Mesenchymal stem cell (in vitro differentiated cells and primary cell): ENCODE results near the gene SCYGR6.

Experiments
- DNase-seq: peaks from one replicate; pipeline ENCODE4 v3.0.0-alpha.2; 2013
- H2AFZ ChIP-seq: one replicate; pipeline ENCODE4 v1.6.1; 2013; ENCODE audit warnings: low read depth, mild to moderate bottlenecking, control low read depth, inconsistent platforms, low read length, moderate library complexity
- H2AK5ac ChIP-seq: 2 replicates; pipeline ENCODE4 v1.6.1; 2013; ENCODE audit warnings: low read length, moderate library complexity, mild to moderate bottlenecking, inconsistent platforms; ENCODE audit not compliant: severe bottlenecking
- H2BK120ac ChIP-seq: one replicate; pipeline ENCODE4 v1.6.1; 2013; ENCODE audit warnings: low read depth, mild to moderate bottlenecking, inconsistent platforms, low read length, moderate library complexity
- H2BK12ac ChIP-seq, 2 experiments: one replicate each; pipeline ENCODE4 v1.6.1; 2013; ENCODE audit warnings: inconsistent platforms in 2 of 2, low read length in 2 of 2, mild to moderate bottlenecking in 2 of 2, moderate library complexity in 2 of 2, control low read depth in 1 of 2
- H2BK15ac ChIP-seq: one replicate; pipeline ENCODE4 v1.6.1; 2013; ENCODE audit warnings: mild to moderate bottlenecking, low read depth, inconsistent platforms; ENCODE audit not compliant: poor library complexity, severe bottlenecking
- H2BK5ac ChIP-seq: 2 replicates; pipeline ENCODE4 v1.6.1; 2013; ENCODE audit warnings: low read depth, mild to moderate bottlenecking, low read length, control low read depth, inconsistent platforms; ENCODE audit not compliant: poor library complexity, severe bottlenecking
- H3K14ac ChIP-seq, 2 experiments: one replicate each; pipeline ENCODE4 v1.6.1; 2013; ENCODE audit warnings: inconsistent platforms in 2 of 2, low read length in 2 of 2, control low read depth in 1 of 2, mild to moderate bottlenecking in 1 of 2, moderate library complexity in 1 of 2
- H3K18ac ChIP-seq, 2 experiments: one replicate each; pipeline ENCODE4 v1.6.1; 2013; ENCODE audit warnings: inconsistent platforms in 2 of 2, low read length in 2 of 2, control low read depth in 1 of 2, low read depth in 1 of 2, mild to moderate bottlenecking in 1 of 2
- H3K23ac ChIP-seq, 2 experiments: one replicate each; pipeline ENCODE4 v1.6.1; 2013; ENCODE audit warnings: inconsistent platforms in 2 of 2, low read length in 2 of 2, mild to moderate bottlenecking in 2 of 2, moderate library complexity in 2 of 2, control low read depth in 1 of 2
- H3K27ac ChIP-seq: 2 replicates; pipeline ENCODE4 v1.5.1; 2013; ENCODE audit warnings: mild to moderate bottlenecking, moderate library complexity, low read length, control low read depth, inconsistent platforms; ENCODE audit not compliant: poor library complexity, severe bottlenecking
- H3K27me3 ChIP-seq, 2 experiments: 2 replicates each; pipeline versions ENCODE4 v1.6.1 to v1.7.0; 2013; ENCODE audit warnings: low read length in 2 of 2, mild to moderate bottlenecking in 2 of 2, moderate library complexity in 2 of 2, control low read depth in 1 of 2, inconsistent platforms in 1 of 2; ENCODE audit not compliant: control insufficient read depth in 1 of 2, insufficient read depth in 1 of 2
- H3K36me3 ChIP-seq, 2 experiments: 2 replicates each; pipeline versions ENCODE4 v1.6.1 to v1.7.0; 2013; ENCODE audit warnings: low read length in 2 of 2, control low read depth in 1 of 2, inconsistent platforms in 1 of 2, low read depth in 1 of 2, mild to moderate bottlenecking in 1 of 2; ENCODE audit not compliant: insufficient read depth in 2 of 2, control insufficient read depth in 1 of 2
- H3K4ac ChIP-seq, 2 experiments: one replicate each; pipeline ENCODE4 v1.6.1; 2013; ENCODE audit warnings: inconsistent platforms in 2 of 2, low read length in 2 of 2, mild to moderate bottlenecking in 2 of 2, moderate library complexity in 2 of 2, control low read depth in 1 of 2, low read depth in 1 of 2
- H3K4me1 ChIP-seq: 2 replicates; pipeline ENCODE4 v1.6.1; 2013; ENCODE audit warnings: low read depth, low read length, control low read depth; ENCODE audit not compliant: control insufficient read depth, insufficient read depth
- H3K4me2 ChIP-seq: 2 replicates; pipeline ENCODE4 v1.6.1; 2013; ENCODE audit warnings: low read length, mild to moderate bottlenecking, inconsistent platforms; ENCODE audit not compliant: poor library complexity, severe bottlenecking
- H3K4me3 ChIP-seq, 2 experiments: 2 replicates each; pipeline versions ENCODE4 v1.5.1 to v1.7.0; 2013; ENCODE audit warnings: low read length in 2 of 2, mild to moderate bottlenecking in 2 of 2, control low read depth in 1 of 2, low read depth in 1 of 2; ENCODE audit not compliant: insufficient read depth in 1 of 2
- H3K79me1 ChIP-seq: replicated peaks from 2 replicates; pipeline ENCODE4 v1.6.1; 2013; ENCODE audit warnings: mild to moderate bottlenecking, control low read depth, low read length, inconsistent platforms; ENCODE audit not compliant: poor library complexity, severe bottlenecking
- H3K9ac ChIP-seq: 2 replicates; pipeline ENCODE4 v1.7.0; 2013; ENCODE audit warnings: mild to moderate bottlenecking, low read length, moderate library complexity
- H3K9me3 ChIP-seq: 2 replicates; pipeline ENCODE4 v1.7.0; 2013; ENCODE audit warnings: mild to moderate bottlenecking, low read length; ENCODE audit not compliant: control insufficient read depth
- H4K8ac ChIP-seq: one replicate; pipeline ENCODE4 v1.6.1; 2013; ENCODE audit warnings: inconsistent platforms, mild to moderate bottlenecking, low read length, moderate library complexity
- H4K91ac ChIP-seq: one replicate; pipeline ENCODE4 v1.6.1; 2013; ENCODE audit warnings: mild to moderate bottlenecking, low read length, inconsistent platforms
- WGBS: methylation state at CpG from one replicate; pipeline ENCODE4 v1.1.7; 2013; ENCODE audit warnings: mixed read lengths; 5-methylcytosine and 5-hydroxymethylcytosine counted together

The SCYGR6 gene

DNA sequence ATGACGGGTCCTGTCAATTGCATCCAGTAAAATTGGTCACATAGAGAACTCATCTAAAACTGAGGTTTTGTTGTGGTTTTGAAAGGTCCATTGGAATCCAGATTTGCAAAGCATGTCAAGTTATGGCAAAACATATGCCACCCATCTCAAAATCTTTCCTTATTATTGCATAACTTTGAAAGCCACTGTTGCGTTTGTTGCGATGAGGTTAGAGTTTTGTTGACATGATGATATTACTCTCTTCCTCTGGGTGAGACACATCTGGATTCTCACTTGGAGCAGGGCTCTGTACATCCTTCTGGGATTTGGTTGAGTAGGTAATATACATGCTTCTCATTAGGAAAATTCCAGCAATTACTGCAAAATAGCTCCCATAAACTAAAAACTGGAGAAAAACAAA lies 37.4 kb downstream of the SCYGR6 start:
- H3K4me2 ChIP-seq: no peak overlapping the region
- no peak overlapping the region for H3K23ac ChIP-seq
- H3K18ac ChIP-seq: no peak overlapping the region
- H4K8ac ChIP-seq: no peak overlapping the region
- H2BK15ac ChIP-seq: no peak overlapping the region
- H2BK5ac ChIP-seq: no peak overlapping the region
- no peaks in the 10 kb centered on the region for H3K4me1 ChIP-seq
- H2BK12ac ChIP-seq: no peak overlapping the region
- no peak overlapping the region for H3K9ac ChIP-seq
- H3K27ac ChIP-seq: no peak overlapping the region
- H3K36me3 ChIP-seq: no peaks in the 10 kb centered on the region
- no peaks in the 10 kb centered on the region for H3K79me1 ChIP-seq
- no peak overlapping the region for H4K91ac ChIP-seq
- H3K27me3 ChIP-seq: no peaks in the 10 kb centered on the region
- no peak overlapping the region for H3K4ac ChIP-seq
- H2AFZ ChIP-seq: no peak overlapping the region
- WGBS: 100% methylated on average over 3 of the region's 3 CpGs
- no peaks in the 10 kb centered on the region for H3K9me3 ChIP-seq
- no peak overlapping the region for H3K14ac ChIP-seq
- DNase-seq: no peak
- H2AK5ac ChIP-seq: no peak overlapping the region
- no peak overlapping the region for H3K4me3 ChIP-seq
- no peak overlapping the region for H2BK120ac ChIP-seq

DNA sequence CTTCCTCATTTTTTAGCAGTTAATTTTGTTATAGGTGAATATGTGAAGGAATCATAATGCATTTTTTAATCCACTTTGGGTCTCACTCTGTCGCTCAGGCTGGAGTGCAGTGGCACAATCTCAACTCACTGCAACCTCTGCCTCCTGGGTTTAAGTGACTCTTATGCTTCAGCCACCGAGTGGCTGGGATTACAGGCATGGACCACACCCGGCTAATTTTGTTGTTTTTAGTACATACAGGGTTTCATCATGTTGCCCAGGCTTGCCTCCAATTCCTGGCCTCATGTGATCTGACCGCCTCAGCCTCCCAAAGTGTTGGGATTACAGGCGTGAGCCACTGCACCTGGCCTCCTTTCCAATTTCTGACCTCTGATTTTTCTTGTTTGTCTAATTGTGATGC lies 40.3 kb downstream of the SCYGR6 start:
- H3K9ac ChIP-seq: no peak overlapping the region
- no peaks in the 10 kb centered on the region for H3K27me3 ChIP-seq
- no peak overlapping the region for H3K14ac ChIP-seq
- H2AK5ac ChIP-seq: no peak overlapping the region
- no peak overlapping the region for H2BK120ac ChIP-seq
- no peak overlapping the region for H3K4me3 ChIP-seq
- H3K27ac ChIP-seq: no peak overlapping the region
- no peaks in the 10 kb centered on the region for H3K9me3 ChIP-seq
- H4K8ac ChIP-seq: no peak overlapping the region
- H2BK5ac ChIP-seq: no peak overlapping the region
- H3K4ac ChIP-seq: no peak overlapping the region
- no peak overlapping the region for H2BK12ac ChIP-seq
- no peaks in the 10 kb centered on the region for H3K4me1 ChIP-seq
- H3K4me2 ChIP-seq: no peak overlapping the region
- H2BK15ac ChIP-seq: no peak overlapping the region
- no peaks in the 10 kb centered on the region for H3K79me1 ChIP-seq
- H4K91ac ChIP-seq: no peak overlapping the region
- no peaks in the 10 kb centered on the region for H3K36me3 ChIP-seq
- no peak overlapping the region for H2AFZ ChIP-seq
- DNase-seq: no peak
- no peak overlapping the region for H3K23ac ChIP-seq
- no peak overlapping the region for H3K18ac ChIP-seq
- 73% methylated on average over 4 of the region's 5 CpGs for WGBS

- H3K27ac ChIP-seq: no peak overlapping the region
- no peak overlapping the region for H2BK15ac ChIP-seq
Observed at GRCh38 chr2:227677928-227678327, 46.6 kb downstream of the SCYGR6 start.

DNA sequence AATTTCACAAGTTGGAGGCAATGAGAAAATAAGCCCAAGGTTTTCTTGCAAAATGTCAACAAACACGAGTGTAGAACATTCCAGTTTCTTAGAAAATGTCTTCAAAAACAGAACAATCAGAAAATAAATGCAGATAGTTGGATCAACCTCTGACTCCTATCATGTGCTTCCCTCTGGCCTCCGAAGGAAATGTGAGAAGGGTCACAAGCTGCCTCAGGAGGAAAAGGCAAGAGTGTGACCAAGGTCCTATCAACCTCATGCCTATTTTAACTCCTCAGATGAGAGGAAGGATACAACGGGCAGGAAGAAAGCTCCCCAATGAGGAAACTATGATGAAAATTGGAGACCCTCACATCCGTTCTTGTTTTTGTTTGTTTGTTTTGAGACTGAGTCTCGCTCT lies 50.1 kb downstream of the SCYGR6 start:
- Histone ChIP-seq H3K4me3 (no peak overlapping the region), H3K23ac (no peak overlapping the region), H3K27me3 (no peaks in the 10 kb centered on the region), H2BK5ac (no peak overlapping the region), H3K36me3 (no peaks in the 10 kb centered on the region), H3K4me1 (no peaks in the 10 kb centered on the region), H3K9ac (no peak overlapping the region), H3K18ac (no peak overlapping the region), H2AK5ac (no peak overlapping the region), H3K4ac (no peak overlapping the region), H3K27ac (no peak overlapping the region), H3K14ac (no peak overlapping the region), H3K4me2 (no peak overlapping the region), H3K9me3 (no peaks in the 10 kb centered on the region), H3K79me1 (no peaks in the 10 kb centered on the region), H4K91ac (no peak overlapping the region), H2BK120ac (no peak overlapping the region), H2BK15ac (no peak overlapping the region), H4K8ac (no peak overlapping the region), H2AFZ (no peak overlapping the region), H2BK12ac (no peak overlapping the region)
- DNase-seq: no peak
- WGBS: 80% methylated on average over 5 of the region's 5 CpGs

More at GRCh38 chr2:227677928-227678327, 46.6 kb downstream of the SCYGR6 start:
- H3K36me3 ChIP-seq: no peaks in the 10 kb centered on the region
- no peak overlapping the region for H3K4ac ChIP-seq
- no peaks in the 10 kb centered on the region for H3K27me3 ChIP-seq
- H2AFZ ChIP-seq: no peak overlapping the region
- no peak overlapping the region for H3K4me3 ChIP-seq
- H2BK5ac ChIP-seq: no peak overlapping the region
- WGBS: no CpG with 5 or more reads among the region's 3 CpGs
- H3K79me1 ChIP-seq: no peaks in the 10 kb centered on the region
- DNase-seq: no peak
- no peak overlapping the region for H2AK5ac ChIP-seq
- no peak overlapping the region for H2BK120ac ChIP-seq
- no peak overlapping the region for H3K4me2 ChIP-seq
- H3K4me1 ChIP-seq: no peaks in the 10 kb centered on the region
- no peak overlapping the region for H4K8ac ChIP-seq
- H2BK12ac ChIP-seq: no peak overlapping the region
- no peaks in the 10 kb centered on the region for H3K9me3 ChIP-seq
- H3K18ac ChIP-seq: no peak overlapping the region
- no peak overlapping the region for H3K23ac ChIP-seq
- no peak overlapping the region for H3K14ac ChIP-seq
- no peak overlapping the region for H4K91ac ChIP-seq
- H3K9ac ChIP-seq: no peak overlapping the region
